ENCODE data around the gene ARID5B. TPM values are rescaled to one million over a fixed set of nuclear protein-coding genes. Genes with fewer than 3 reads are reported as not detected.

Gene ARID5B
- total and polyA plus RNA-seq, 2 experiments from 2014 or later: 1.3 to 1.6 TPM

DNA sequence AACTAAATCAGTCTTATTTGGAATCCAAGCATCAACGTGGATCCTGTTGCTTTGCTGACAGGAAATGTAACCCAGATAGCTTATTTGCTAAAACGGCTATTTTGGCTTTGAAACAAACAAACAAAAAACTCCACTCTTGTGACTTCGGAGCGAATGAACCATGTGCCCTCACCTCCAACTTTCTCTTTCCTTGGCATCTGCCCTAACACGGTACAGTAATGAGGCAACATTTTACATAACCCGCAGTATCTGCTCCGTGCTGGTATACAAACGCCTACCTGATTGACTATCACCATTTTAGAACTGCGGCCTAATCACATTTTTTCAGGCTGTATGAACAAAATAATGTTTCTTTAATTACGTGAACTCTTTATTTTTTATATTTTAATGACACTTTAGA, 37.5 kb upstream of the ARID5B start:
- no peak for ATAC-seq
- no peak for DNase-seq (ENCODE audit: low spot score)
- Histone ChIP-seq H3K4me2 (no peak overlapping the region), H3K79me2 (replicated peaks; ENCODE audit: insufficient read depth) (no peaks in the 10 kb centered on the region), H3F3A (replicated peaks; ENCODE audit: low read depth) (no peaks in the 10 kb centered on the region), H2AFZ (no peak overlapping the region), H3K27me3 (ENCODE audit: insufficient read depth) (no peaks in the 10 kb centered on the region), H3K4me3 (no peak overlapping the region), H3K9me2 (ENCODE audit: insufficient read depth) (no peaks in the 10 kb centered on the region), H3K4me1 (ENCODE audit: insufficient read depth) (no peaks in the 10 kb centered on the region), H3K36me3 (ENCODE audit: insufficient read depth) (no peaks in the 10 kb centered on the region), H3K27ac (ENCODE audit: low read depth) (no peak overlapping the region), H4K20me1 (replicated peaks; ENCODE audit: insufficient read depth) (no peaks in the 10 kb centered on the region)
- Mint-ChIP-seq H3K36me3 (ENCODE audit: low read depth) (no peaks in the 10 kb centered on the region), H3K4me3 (no peak overlapping the region), H3K27ac (no peak overlapping the region), H3K27me3 (ENCODE audit: insufficient read depth, low read depth, poor library complexity) (no peaks in the 10 kb centered on the region), H3K9me3 (no peaks in the 10 kb centered on the region; the same call in 2 of the 3 replicates), H3K4me1 (no peaks in the 10 kb centered on the region)
- TF ChIP-seq STAT1 (IDR thresholded peaks at IDR 0.05; ENCODE audit: unreplicated experiment) (no peak), EZH2 (IDR thresholded peaks at IDR 0.05; ENCODE audit: low read depth, unreplicated experiment) (no peak), ZNF114 (CRISPR knock-in tag; IDR thresholded peaks at IDR 0.05) (no peak), NANOG (IDR thresholded peaks at IDR 0.05; ENCODE audit: borderline replicate concordance) (no peak), CREB1 (CRISPR knock-in tag; IDR thresholded peaks at IDR 0.05; ENCODE audit: low read depth) (no peak), JUNB (IDR thresholded peaks at IDR 0.05; ENCODE audit: unreplicated experiment) (no peak), ZNF331 (CRISPR knock-in tag; IDR thresholded peaks at IDR 0.05; ENCODE audit: low read depth) (no peak), EZH2phosphoT487 (IDR thresholded peaks at IDR 0.05; ENCODE audit: unreplicated experiment) (no peak), POLR2AphosphoS5 (IDR thresholded peaks at IDR 0.05; ENCODE audit: low read depth) (no peak)
- TF ChIP-seq, protein P1, sequence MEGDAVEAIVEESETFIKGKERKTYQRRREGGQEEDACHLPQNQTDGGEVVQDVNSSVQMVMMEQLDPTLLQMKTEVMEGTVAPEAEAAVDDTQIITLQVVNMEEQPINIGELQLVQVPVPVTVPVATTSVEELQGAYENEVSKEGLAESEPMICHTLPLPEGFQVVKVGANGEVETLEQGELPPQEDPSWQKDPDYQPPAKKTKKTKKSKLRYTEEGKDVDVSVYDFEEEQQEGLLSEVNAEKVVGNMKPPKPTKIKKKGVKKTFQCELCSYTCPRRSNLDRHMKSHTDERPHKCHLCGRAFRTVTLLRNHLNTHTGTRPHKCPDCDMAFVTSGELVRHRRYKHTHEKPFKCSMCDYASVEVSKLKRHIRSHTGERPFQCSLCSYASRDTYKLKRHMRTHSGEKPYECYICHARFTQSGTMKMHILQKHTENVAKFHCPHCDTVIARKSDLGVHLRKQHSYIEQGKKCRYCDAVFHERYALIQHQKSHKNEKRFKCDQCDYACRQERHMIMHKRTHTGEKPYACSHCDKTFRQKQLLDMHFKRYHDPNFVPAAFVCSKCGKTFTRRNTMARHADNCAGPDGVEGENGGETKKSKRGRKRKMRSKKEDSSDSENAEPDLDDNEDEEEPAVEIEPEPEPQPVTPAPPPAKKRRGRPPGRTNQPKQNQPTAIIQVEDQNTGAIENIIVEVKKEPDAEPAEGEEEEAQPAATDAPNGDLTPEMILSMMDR (conservative IDR thresholded peaks at IDR 0.05; ENCODE audit: low read depth in 2 of 2): no peak
- TF ChIP-seq, protein P2, sequence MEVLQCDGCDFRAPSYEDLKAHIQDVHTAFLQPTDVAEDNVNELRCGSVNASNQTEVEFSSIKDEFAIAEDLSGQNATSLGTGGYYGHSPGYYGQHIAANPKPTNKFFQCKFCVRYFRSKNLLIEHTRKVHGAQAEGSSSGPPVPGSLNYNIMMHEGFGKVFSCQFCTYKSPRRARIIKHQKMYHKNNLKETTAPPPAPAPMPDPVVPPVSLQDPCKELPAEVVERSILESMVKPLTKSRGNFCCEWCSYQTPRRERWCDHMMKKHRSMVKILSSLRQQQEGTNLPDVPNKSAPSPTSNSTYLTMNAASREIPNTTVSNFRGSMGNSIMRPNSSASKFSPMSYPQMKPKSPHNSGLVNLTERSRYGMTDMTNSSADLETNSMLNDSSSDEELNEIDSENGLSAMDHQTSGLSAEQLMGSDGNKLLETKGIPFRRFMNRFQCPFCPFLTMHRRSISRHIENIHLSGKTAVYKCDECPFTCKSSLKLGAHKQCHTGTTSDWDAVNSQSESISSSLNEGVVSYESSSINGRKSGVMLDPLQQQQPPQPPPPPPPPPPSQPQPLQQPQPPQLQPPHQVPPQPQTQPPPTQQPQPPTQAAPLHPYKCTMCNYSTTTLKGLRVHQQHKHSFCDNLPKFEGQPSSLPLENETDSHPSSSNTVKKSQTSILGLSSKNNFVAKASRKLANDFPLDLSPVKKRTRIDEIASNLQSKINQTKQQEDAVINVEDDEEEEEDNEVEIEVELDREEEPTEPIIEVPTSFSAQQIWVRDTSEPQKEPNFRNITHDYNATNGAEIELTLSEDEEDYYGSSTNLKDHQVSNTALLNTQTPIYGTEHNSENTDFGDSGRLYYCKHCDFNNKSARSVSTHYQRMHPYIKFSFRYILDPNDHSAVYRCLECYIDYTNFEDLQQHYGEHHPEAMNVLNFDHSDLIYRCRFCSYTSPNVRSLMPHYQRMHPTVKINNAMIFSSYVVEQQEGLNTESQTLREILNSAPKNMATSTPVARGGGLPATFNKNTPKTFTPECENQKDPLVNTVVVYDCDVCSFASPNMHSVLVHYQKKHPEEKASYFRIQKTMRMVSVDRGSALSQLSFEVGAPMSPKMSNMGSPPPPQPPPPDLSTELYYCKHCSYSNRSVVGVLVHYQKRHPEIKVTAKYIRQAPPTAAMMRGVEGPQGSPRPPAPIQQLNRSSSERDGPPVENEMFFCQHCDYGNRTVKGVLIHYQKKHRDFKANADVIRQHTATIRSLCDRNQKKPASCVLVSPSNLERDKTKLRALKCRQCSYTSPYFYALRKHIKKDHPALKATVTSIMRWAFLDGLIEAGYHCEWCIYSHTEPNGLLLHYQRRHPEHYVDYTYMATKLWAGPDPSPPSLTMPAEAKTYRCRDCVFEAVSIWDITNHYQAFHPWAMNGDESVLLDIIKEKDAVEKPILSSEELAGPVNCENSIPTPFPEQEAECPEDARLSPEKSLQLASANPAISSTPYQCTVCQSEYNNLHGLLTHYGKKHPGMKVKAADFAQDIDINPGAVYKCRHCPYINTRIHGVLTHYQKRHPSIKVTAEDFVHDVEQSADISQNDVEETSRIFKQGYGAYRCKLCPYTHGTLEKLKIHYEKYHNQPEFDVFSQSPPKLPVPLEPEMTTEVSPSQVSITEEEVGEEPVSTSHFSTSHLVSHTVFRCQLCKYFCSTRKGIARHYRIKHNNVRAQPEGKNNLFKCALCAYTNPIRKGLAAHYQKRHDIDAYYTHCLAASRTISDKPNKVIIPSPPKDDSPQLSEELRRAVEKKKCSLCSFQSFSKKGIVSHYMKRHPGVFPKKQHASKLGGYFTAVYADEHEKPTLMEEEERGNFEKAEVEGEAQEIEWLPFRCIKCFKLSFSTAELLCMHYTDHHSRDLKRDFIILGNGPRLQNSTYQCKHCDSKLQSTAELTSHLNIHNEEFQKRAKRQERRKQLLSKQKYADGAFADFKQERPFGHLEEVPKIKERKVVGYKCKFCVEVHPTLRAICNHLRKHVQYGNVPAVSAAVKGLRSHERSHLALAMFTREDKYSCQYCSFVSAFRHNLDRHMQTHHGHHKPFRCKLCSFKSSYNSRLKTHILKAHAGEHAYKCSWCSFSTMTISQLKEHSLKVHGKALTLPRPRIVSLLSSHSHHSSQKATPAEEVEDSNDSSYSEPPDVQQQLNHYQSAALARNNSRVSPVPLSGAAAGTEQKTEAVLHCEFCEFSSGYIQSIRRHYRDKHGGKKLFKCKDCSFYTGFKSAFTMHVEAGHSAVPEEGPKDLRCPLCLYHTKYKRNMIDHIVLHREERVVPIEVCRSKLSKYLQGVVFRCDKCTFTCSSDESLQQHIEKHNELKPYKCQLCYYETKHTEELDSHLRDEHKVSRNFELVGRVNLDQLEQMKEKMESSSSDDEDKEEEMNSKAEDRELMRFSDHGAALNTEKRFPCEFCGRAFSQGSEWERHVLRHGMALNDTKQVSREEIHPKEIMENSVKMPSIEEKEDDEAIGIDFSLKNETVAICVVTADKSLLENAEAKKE (CRISPR knock-in tag; IDR thresholded peaks at IDR 0.05): no peak
- TF ChIP-seq, protein P3, sequence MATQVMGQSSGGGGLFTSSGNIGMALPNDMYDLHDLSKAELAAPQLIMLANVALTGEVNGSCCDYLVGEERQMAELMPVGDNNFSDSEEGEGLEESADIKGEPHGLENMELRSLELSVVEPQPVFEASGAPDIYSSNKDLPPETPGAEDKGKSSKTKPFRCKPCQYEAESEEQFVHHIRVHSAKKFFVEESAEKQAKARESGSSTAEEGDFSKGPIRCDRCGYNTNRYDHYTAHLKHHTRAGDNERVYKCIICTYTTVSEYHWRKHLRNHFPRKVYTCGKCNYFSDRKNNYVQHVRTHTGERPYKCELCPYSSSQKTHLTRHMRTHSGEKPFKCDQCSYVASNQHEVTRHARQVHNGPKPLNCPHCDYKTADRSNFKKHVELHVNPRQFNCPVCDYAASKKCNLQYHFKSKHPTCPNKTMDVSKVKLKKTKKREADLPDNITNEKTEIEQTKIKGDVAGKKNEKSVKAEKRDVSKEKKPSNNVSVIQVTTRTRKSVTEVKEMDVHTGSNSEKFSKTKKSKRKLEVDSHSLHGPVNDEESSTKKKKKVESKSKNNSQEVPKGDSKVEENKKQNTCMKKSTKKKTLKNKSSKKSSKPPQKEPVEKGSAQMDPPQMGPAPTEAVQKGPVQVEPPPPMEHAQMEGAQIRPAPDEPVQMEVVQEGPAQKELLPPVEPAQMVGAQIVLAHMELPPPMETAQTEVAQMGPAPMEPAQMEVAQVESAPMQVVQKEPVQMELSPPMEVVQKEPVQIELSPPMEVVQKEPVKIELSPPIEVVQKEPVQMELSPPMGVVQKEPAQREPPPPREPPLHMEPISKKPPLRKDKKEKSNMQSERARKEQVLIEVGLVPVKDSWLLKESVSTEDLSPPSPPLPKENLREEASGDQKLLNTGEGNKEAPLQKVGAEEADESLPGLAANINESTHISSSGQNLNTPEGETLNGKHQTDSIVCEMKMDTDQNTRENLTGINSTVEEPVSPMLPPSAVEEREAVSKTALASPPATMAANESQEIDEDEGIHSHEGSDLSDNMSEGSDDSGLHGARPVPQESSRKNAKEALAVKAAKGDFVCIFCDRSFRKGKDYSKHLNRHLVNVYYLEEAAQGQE (IDR thresholded peaks at IDR 0.05; ENCODE audit: unreplicated experiment): no peak
- TF ChIP-seq, protein P4, sequence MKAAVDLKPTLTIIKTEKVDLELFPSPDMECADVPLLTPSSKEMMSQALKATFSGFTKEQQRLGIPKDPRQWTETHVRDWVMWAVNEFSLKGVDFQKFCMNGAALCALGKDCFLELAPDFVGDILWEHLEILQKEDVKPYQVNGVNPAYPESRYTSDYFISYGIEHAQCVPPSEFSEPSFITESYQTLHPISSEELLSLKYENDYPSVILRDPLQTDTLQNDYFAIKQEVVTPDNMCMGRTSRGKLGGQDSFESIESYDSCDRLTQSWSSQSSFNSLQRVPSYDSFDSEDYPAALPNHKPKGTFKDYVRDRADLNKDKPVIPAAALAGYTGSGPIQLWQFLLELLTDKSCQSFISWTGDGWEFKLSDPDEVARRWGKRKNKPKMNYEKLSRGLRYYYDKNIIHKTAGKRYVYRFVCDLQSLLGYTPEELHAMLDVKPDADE (IDR thresholded peaks at IDR 0.05): no peak

All from GM23338 (cell line).